ENCODE results near the gene ZFC3H1.

The ZFC3H1 gene

GRCh38 chr12:71610031-71610795 lies 53.4 kb downstream of the ZFC3H1 start:
- no peaks in the 10 kb centered on the region for H3K79me2 ChIP-seq (ENCODE audit: insufficient read depth, low read length)
- no peak overlapping the region for H3K4me2 ChIP-seq (ENCODE audit: low read depth, low read length, poor library complexity, severe bottlenecking)
- peaks cover 74% of the 10 kb centered on the region for H3K36me3 ChIP-seq (ENCODE audit: low read length)
- H3K27ac ChIP-seq (ENCODE audit: low read depth, low read length): no peak overlapping the region
- no peak for TF ChIP-seq EZH2phosphoT487 (conservative IDR thresholded peaks at IDR 0.05; ENCODE audit: low read length)
- TF ChIP-seq, protein P1, sequence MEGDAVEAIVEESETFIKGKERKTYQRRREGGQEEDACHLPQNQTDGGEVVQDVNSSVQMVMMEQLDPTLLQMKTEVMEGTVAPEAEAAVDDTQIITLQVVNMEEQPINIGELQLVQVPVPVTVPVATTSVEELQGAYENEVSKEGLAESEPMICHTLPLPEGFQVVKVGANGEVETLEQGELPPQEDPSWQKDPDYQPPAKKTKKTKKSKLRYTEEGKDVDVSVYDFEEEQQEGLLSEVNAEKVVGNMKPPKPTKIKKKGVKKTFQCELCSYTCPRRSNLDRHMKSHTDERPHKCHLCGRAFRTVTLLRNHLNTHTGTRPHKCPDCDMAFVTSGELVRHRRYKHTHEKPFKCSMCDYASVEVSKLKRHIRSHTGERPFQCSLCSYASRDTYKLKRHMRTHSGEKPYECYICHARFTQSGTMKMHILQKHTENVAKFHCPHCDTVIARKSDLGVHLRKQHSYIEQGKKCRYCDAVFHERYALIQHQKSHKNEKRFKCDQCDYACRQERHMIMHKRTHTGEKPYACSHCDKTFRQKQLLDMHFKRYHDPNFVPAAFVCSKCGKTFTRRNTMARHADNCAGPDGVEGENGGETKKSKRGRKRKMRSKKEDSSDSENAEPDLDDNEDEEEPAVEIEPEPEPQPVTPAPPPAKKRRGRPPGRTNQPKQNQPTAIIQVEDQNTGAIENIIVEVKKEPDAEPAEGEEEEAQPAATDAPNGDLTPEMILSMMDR (IDR thresholded peaks at IDR 0.05; ENCODE audit: insufficient read depth, low read length, poor library complexity, severe bottlenecking): no peak
- no peaks in the 10 kb centered on the region for H3K9me3 ChIP-seq (ENCODE audit: insufficient read depth, low read length)
- no peaks in the 10 kb centered on the region for H3F3A ChIP-seq (ENCODE audit: insufficient read depth)
- H3K9ac ChIP-seq (ENCODE audit: low read length): no peak overlapping the region
- no peaks in the 10 kb centered on the region for H3K27me3 ChIP-seq (ENCODE audit: low read length)
- no peak overlapping the region for H2AFZ ChIP-seq (ENCODE audit: low read depth, low read length, severe bottlenecking)
- H3K4me3 ChIP-seq (ENCODE audit: insufficient read depth, low read length, poor library complexity, severe bottlenecking): no peak overlapping the region
- H4K20me1 ChIP-seq (ENCODE audit: low read depth, low read length): no peaks in the 10 kb centered on the region
- no peaks in the 10 kb centered on the region for H3K9me2 ChIP-seq (replicated peaks; ENCODE audit: insufficient read depth, low read length)

DNA sequence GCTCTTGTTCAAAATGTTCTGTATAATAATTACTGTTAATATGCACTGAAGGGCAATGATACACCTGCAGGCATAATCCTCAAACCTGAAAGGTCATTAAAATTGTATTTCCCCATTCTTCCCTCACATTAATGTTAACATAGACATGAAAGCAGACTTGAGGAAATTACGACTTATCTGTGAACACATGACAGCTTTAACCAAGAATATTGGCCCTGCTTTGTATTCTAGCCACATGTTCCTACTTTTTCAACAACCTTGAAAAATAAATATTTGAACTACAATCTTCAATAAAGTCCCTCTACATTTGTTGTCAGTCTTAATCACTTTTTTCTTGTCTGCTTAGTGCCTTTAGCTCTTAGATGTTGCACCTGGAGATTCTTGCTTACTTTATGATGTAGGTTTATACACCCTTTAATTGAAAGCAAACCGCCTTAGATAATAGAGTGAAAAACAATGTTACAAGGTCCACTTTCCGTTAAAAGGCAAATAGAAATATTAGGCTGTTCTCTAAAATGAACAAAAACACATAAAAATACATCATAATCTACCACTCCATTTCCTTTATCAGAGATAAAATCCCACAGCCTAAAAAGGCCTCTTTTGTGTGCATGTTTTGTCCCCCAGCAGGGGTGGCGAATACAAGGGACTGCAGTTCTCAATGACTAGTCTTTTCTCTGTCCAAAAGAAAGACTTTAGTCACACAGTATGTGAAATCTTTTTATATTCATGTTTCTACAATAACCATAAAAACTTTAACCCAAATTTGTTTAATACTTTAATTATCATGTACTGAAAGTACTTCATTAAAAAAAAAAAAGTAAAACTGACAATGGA lies 55.9 kb downstream of the ZFC3H1 start:
- H2AFZ ChIP-seq (ENCODE audit: low read depth, low read length, severe bottlenecking): no peak overlapping the region
- H3K27ac ChIP-seq (ENCODE audit: low read depth, low read length): no peak overlapping the region
- no peaks in the 10 kb centered on the region for H4K20me1 ChIP-seq (ENCODE audit: low read depth, low read length)
- no peaks in the 10 kb centered on the region for H3K9me3 ChIP-seq (ENCODE audit: insufficient read depth, low read length)
- H3K27me3 ChIP-seq (ENCODE audit: low read length): no peaks in the 10 kb centered on the region
- TF ChIP-seq, protein P1 (IDR thresholded peaks at IDR 0.05; ENCODE audit: insufficient read depth, low read length, poor library complexity, severe bottlenecking): no peak
- TF ChIP-seq EZH2phosphoT487 (conservative IDR thresholded peaks at IDR 0.05; ENCODE audit: low read length): no peak
- no peak overlapping the region for H3K4me2 ChIP-seq (ENCODE audit: low read depth, low read length, poor library complexity, severe bottlenecking)
- H3K9me2 ChIP-seq (replicated peaks; ENCODE audit: insufficient read depth, low read length): no peaks in the 10 kb centered on the region
- H3K4me3 ChIP-seq (ENCODE audit: insufficient read depth, low read length, poor library complexity, severe bottlenecking): no peak overlapping the region
- H3K36me3 ChIP-seq (ENCODE audit: low read length): peaks cover 50% of the 10 kb centered on the region
- H3K79me2 ChIP-seq (ENCODE audit: insufficient read depth, low read length): no peaks in the 10 kb centered on the region
- H3F3A ChIP-seq (ENCODE audit: insufficient read depth): no peaks in the 10 kb centered on the region
- no peak overlapping the region for H3K9ac ChIP-seq (ENCODE audit: low read length)

DNA sequence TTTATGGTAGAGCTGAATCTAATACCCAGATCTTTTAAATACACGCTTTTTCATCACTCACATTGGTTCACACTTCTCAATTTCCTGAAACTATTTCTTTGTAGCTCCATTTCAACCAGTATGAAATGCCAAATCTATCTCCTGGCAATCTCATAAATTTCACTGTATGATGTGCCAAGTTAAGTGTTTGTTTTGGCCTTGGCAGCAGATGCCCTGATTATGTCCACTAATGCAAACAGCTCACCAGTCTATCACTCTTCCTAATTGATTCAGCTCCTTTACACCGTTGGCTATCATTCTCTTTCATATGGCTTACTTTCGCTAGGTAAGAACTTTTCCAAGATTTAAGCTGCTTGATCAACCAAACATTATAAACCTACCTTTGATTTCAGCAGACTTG lies 58.6 kb downstream of the ZFC3H1 start:
- no peaks in the 10 kb centered on the region for H3K27me3 ChIP-seq (ENCODE audit: low read length)
- H3F3A ChIP-seq (ENCODE audit: insufficient read depth): no peaks in the 10 kb centered on the region
- peaks cover 27% of the 10 kb centered on the region for H3K36me3 ChIP-seq (ENCODE audit: low read length)
- H3K4me2 ChIP-seq (ENCODE audit: low read depth, low read length, poor library complexity, severe bottlenecking): no peak overlapping the region
- no peak overlapping the region for H3K27ac ChIP-seq (ENCODE audit: low read depth, low read length)
- H3K9ac ChIP-seq (ENCODE audit: low read length): no peak overlapping the region
- no peaks in the 10 kb centered on the region for H3K79me2 ChIP-seq (ENCODE audit: insufficient read depth, low read length)
- no peaks in the 10 kb centered on the region for H4K20me1 ChIP-seq (ENCODE audit: low read depth, low read length)
- no peak for TF ChIP-seq EZH2phosphoT487 (conservative IDR thresholded peaks at IDR 0.05; ENCODE audit: low read length)
- TF ChIP-seq, protein P1 (IDR thresholded peaks at IDR 0.05; ENCODE audit: insufficient read depth, low read length, poor library complexity, severe bottlenecking): no peak
- H3K4me3 ChIP-seq (ENCODE audit: insufficient read depth, low read length, poor library complexity, severe bottlenecking): no peak overlapping the region
- no peaks in the 10 kb centered on the region for H3K9me2 ChIP-seq (replicated peaks; ENCODE audit: insufficient read depth, low read length)
- no peaks in the 10 kb centered on the region for H3K9me3 ChIP-seq (ENCODE audit: insufficient read depth, low read length)
- no peak overlapping the region for H2AFZ ChIP-seq (ENCODE audit: low read depth, low read length, severe bottlenecking)
